Small intestine (tissue), 7 donors: ENCODE results near the gene CIB4. TPM values are rescaled to one million over a fixed set of nuclear protein-coding genes. Genes with fewer than 3 reads are reported as not detected.
"Not testable (repeated sequence)": the region's sequence is repeated elsewhere in the genome, so short reads cannot be mapped to it uniquely, and the experiment has no call there.

Experiments
- DNase-seq, 2 donors: peaks; one replicate each; pipeline versions ENCODE4 v3.0.0 to v3.0.0-alpha.2; 2013
- FAIRE-seq: peaks from 2 replicates; lab custom pipeline; 2012; peaks lifted over from hg19 to GRCh38; lab: Jason Lieb, UNC
- H3K27ac ChIP-seq, 3 donors: one replicate each; pipeline ENCODE4 v1.5.1; 2013; ENCODE audit warnings: low read length in 2 of 3, mild to moderate bottlenecking in 2 of 3, control low read depth in 1 of 3, inconsistent platforms in 1 of 3, low read depth in 1 of 3, moderate library complexity in 1 of 3
- H3K27me3 ChIP-seq, 3 donors: one replicate each; pipeline ENCODE4 v1.6.1; 2013; ENCODE audit warnings: low read length in 3 of 3, inconsistent platforms in 1 of 3; ENCODE audit not compliant: control insufficient read depth in 3 of 3, insufficient read depth in 3 of 3
- H3K36me3 ChIP-seq, 3 donors: one replicate each; pipeline ENCODE4 v1.6.1; 2013; ENCODE audit warnings: low read length in 3 of 3, inconsistent platforms in 1 of 3, low read depth in 1 of 3, mild to moderate bottlenecking in 1 of 3, moderate library complexity in 1 of 3; ENCODE audit not compliant: control insufficient read depth in 3 of 3, insufficient read depth in 2 of 3
- H3K4me1 ChIP-seq, 3 donors: one replicate each; pipeline ENCODE4 v1.6.1; 2013; ENCODE audit warnings: low read length in 2 of 3, inconsistent platforms in 1 of 3, low read depth in 1 of 3, mild to moderate bottlenecking in 1 of 3, moderate library complexity in 1 of 3; ENCODE audit not compliant: control insufficient read depth in 3 of 3, insufficient read depth in 2 of 3
- H3K4me3 ChIP-seq, 3 donors: one replicate each; pipeline ENCODE4 v1.5.1; 2013; ENCODE audit warnings: low read length in 3 of 3, control low read depth in 1 of 3, inconsistent platforms in 1 of 3, low read depth in 1 of 3, mild to moderate bottlenecking in 1 of 3, moderate library complexity in 1 of 3
- H3K9me3 ChIP-seq, 2 donors: one replicate each; pipeline ENCODE4 v1.6.1; 2013; ENCODE audit warnings: low read depth in 1 of 2, low read length in 1 of 2; ENCODE audit not compliant: control insufficient read depth in 2 of 2, insufficient read depth in 1 of 2
- WGBS, 3 donors: extraction: QIAGEN DNeasy Blood & Tissue Kit; methylation state at CpG; one replicate each; pipeline ENCODE4 v1.1.7; 2013; 5-methylcytosine and 5-hydroxymethylcytosine counted together
- polyA plus RNA-seq, 4 donors: library from polyadenylated mRNA; stranded (reverse) in 3 of 4; unstranded in 1 of 4; fragments of 200-250 nt in 3 of 4; fragments of 120-200 nt in 1 of 4; gene quantifications; one replicate each; pipeline versions ENCODE4 v1.2.1 to v1.2.3, GENCODE V29; 2013
- donor health status: healthy with polysubstance abuse.
- donor health status: control.
- donor health status: control.
- donor health status: Bipolar disorder and iron deficiency.
- donor health status: healthy.

CIB4 gene
- polyA plus RNA-seq, 4 donors: 0.15 TPM; not detected in 3

- no peaks in the 10 kb centered on the region for H3K9me3 ChIP-seq
- no peak overlapping the region for H3K4me3 ChIP-seq
- H3K4me1 ChIP-seq: no peaks in the 10 kb centered on the region
- no peaks in the 10 kb centered on the region for H3K36me3 ChIP-seq
- H3K27me3 ChIP-seq: peaks cover 0 to 15% (median 0%) of the 10 kb centered on the region in 3 donors
- DNase-seq: no peak
- 64 to 82% (median 64%) methylated on average over 5 of the region's 5 CpGs for WGBS, 3 donors
- no peak overlapping the region for H3K27ac ChIP-seq
- FAIRE-seq: no peak
Measured at GRCh38 chr2:26670931-26671460, 29.8 kb upstream of the CIB4 start.

DNA sequence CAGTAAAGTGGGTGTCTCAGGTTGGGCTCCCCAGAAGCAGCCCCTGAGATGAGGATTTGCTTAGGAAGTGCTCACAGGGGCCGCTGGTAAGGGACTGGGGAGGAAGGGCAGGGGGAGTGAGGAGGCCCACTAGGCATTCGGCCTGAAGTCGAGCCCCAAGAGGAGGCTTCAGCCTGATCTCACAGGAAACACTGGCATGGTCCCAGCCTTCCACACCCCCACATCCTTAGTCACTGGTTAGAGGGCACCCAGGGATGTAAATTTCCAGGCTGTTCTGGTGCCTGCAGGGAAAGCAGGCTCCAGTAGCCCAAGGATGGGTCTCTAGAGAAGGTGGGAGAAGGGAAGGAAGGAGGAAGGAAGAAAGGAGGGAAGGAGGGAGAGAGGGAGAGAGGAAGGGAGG is 29.0 kb upstream of the CIB4 start:
- Histone ChIP-seq H3K4me3 (no peak overlapping the region), H3K27me3 (peaks cover 0 to 15% (median 0%) of the 10 kb centered on the region in 3 donors), H3K4me1 (no peaks in the 10 kb centered on the region), H3K9me3 (no peaks in the 10 kb centered on the region), H3K27ac (no peak overlapping the region), H3K36me3 (no peaks in the 10 kb centered on the region)
- no peak for FAIRE-seq
- DNase-seq: no peak
- WGBS, 3 donors: 29 to 48% (median 45%) methylated on average over 3 of the region's 3 CpGs

DNA sequence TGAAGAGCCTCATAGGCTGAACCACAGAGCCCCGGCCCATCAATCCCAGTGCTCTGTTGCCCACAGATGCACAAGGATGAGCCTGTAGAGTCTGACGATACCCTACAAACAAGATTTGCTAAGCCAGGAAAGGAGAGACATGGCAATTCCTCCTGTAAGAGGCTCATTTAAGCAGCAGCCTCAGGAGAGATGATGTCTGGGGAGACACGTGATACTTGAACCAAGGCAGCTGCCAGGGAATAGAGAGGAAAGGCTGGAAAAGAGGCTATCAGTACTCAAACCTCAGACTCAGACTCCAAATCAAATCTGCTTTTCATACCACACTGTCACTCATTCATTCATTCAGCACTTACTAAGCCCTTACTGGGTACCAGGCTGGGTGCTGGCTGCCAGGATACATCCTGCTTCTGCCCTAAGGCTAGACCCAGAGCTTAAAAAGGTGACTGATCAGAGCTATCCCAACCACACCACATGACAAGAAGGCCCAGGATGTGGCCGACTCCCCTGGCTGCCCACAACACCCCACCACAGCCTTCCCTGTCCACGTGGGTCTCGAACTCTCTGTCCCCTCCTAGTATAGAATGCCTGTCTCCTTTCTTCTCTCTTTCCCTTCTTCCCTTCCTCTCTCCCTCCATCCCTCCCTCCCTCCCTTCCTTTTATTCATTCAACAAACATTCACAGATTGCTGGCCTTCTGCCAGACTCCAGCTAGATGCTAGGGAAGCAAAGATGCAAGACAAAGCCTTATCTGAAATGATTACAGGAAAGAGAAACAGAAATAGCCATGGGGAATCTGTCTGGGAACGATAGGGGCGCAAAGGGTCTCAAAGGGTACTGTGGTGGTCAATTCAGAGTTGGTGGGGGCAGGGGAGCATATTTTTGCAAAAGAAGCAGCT is 27.9 kb upstream of the CIB4 start:
- Histone ChIP-seq H3K36me3 (no peaks in the 10 kb centered on the region), H3K9me3 (no peaks in the 10 kb centered on the region), H3K4me3 (no peak overlapping the region), H3K27me3 (peaks cover 0 to 15% (median 0%) of the 10 kb centered on the region in 3 donors), H3K27ac (no peak overlapping the region), H3K4me1 (no peaks in the 10 kb centered on the region)
- DNase-seq (no peak), FAIRE-seq (no peak)
- 63 to 66% (median 66%) methylated on average over 8 of the region's 8 CpGs for WGBS, 3 donors

DNA sequence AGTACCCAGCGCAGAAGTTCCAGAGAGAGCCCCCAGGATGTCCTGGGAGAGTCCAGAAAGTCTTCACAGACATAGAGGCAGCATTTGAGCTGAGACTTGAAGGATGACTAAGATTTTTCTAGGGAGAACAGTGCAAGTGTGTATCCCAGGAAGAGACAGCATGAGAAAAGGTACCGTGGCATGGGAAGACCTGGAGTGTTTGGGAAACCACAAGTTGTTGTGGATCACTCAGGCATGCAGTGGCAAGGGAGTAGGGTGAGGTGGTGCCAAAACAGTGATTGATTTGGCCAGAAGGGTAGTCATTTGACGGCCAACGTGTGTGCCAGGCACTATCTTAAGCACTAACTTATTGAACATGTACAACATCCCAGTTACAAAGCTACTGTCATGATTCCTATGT is 26.9 kb upstream of the CIB4 start:
- Histone ChIP-seq H3K27ac (no peak overlapping the region), H3K4me1 (no peaks in the 10 kb centered on the region), H3K4me3 (no peak overlapping the region), H3K27me3 (peaks cover 0 to 15% (median 0%) of the 10 kb centered on the region in 3 donors), H3K9me3 (no peaks in the 10 kb centered on the region), H3K36me3 (no peaks in the 10 kb centered on the region)
- no peak for FAIRE-seq
- 83 to 94% (median 93%) methylated on average over 4 of the region's 4 CpGs for WGBS, 3 donors
- no peak for DNase-seq

DNA sequence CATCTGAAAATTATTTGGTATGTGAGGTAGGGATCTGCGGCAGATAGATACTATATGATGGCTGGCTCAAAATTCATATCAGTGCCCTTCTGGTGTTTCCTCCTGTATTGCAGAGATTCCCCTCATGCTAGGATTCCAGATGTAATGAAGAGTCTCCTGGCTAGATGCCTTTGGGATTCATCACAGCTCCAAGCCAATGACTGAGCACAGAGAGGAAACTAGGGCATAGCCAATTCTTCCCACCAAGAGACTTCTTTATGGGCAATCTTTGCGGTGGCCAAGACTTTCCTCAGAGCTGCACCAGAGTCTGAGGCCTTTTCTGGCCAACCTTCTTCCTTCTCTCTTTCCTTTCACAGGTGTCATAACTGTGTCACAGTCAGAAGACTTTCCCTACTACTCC is 25.5 kb upstream of the CIB4 start:
- WGBS, 3 donors: 52 to 95% (median 80%) methylated on average over 2 of the region's 2 CpGs
- Histone ChIP-seq H3K9me3 (no peaks in the 10 kb centered on the region), H3K4me1 (no peaks in the 10 kb centered on the region), H3K27ac (no peak overlapping the region), H3K36me3 (no peaks in the 10 kb centered on the region), H3K27me3 (peaks cover 0 to 10% (median 2%) of the 10 kb centered on the region in 3 donors), H3K4me3 (no peak overlapping the region)
- no peak for DNase-seq
- no peak for FAIRE-seq

DNA sequence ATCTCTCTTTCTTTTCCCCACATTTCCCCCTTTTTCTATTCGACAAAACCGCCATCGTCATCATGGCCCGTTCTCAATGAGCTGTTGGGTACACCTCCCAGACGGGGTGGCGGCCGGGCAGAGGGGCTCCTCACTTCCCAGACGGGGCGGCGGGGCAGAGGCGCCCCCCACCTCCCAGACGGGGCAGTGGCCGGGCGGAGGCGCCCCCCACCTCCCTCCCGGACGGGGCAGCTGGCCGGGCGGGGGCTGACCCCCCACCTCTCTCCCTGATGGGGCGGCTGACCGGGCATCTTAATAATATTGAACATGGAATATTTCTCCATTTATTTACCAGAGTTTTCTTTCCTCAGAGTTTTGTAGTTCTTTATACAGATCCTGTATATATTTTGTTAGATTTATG is 24.1 kb upstream of the CIB4 start:
- H3K9me3 ChIP-seq, FAIRE-seq, H3K36me3 ChIP-seq, DNase-seq, H3K27me3 ChIP-seq, H3K4me3 ChIP-seq, H3K4me1 ChIP-seq, H3K27ac ChIP-seq: not testable (repeated sequence)
- 88 to 92% (median 89%) methylated on average over 15 to 21 of the region's 21 CpGs for WGBS, 3 donors

GRCh38 chr2:26660363-26660962 is 19.3 kb upstream of the CIB4 start:
- Histone ChIP-seq H3K27me3 (peaks cover 0 to 2% (median 0%) of the 10 kb centered on the region in 3 donors), H3K27ac (no peak overlapping the region), H3K36me3 (no peaks in the 10 kb centered on the region), H3K4me3 (no peak overlapping the region), H3K9me3 (peaks cover 0 to 4% of the 10 kb centered on the region in 2 donors), H3K4me1 (no peaks in the 10 kb centered on the region)
- WGBS, 3 donors: 67 to 91% (median 84%) methylated on average over 1 of the region's 1 CpG
- FAIRE-seq (no peak), DNase-seq (no peak)

GRCh38 chr2:26658691-26659346 is 17.7 kb upstream of the CIB4 start:
- no peak for DNase-seq
- Histone ChIP-seq H3K36me3 (no peaks in the 10 kb centered on the region), H3K27ac (no peak overlapping the region), H3K4me3 (no peak overlapping the region), H3K9me3 (peaks cover 0 to 4% of the 10 kb centered on the region in 2 donors), H3K4me1 (no peaks in the 10 kb centered on the region), H3K27me3 (peaks cover 0 to 2% (median 0%) of the 10 kb centered on the region in 3 donors)
- 42 to 61% (median 55%) methylated on average over 6 of the region's 6 CpGs for WGBS, 3 donors
- no peak for FAIRE-seq
